Activated CD8-positive, alpha-beta memory T cell treated with anti-CD3 and anti-CD28 coated beads for 48 hours (primary cell): ENCODE measurements around the gene AMBP.

ENCODE experiments used
- DNase-seq, 3 experiments: peaks; one replicate each; pipeline ENCODE4 v3.0.0-alpha.2; 2020; ENCODE audit warnings: low read depth in 2 of 3, low spot score in 2 of 3

AMBP gene

DNA sequence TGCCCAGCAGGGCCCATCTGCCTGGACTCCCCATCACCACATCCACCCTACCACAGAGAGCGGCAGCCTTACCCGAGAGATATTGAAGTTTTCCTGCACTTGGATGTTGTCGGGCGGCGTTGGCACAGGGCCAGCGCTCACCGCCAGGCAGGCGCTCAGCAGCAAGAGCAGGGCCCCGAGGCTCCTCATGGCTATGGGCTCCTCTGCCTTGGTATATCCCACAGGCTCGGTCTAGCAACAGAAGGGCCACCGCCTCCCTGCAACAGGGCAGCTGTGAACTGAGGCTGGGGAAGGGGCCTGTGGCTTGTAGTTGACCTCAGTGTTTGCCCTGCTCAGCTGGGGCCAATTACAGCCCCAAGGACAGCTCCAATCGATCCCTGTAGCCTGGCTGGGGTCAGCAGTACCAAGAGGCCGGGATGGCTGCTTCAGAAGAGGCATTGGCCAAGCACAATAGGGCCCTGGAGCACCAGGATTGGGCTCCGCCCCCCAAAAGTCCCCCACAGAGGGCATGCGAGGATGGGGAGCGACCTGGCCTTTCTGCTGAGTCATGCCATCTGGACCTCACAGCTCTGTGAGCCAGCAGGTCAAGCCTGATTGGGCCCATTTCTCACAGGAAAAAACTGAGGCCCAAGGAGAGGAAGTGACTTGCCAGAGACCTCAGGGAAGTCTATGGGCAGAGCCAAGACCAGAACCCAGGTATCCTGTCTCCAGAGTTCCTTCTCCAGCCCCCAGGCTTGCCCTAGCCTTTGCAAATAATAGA lies at the start of gene AMBP:
AMBP (minus strand) TSS at position 280 of the 760 bp plus-strand sequence; CDS start at position 189, 91 bp downstream.
- no peak for DNase-seq

- no peak for DNase-seq
These were observed 48.4 kb upstream of the AMBP start for GRCh38 chr9:114126247-114127060.

DNA sequence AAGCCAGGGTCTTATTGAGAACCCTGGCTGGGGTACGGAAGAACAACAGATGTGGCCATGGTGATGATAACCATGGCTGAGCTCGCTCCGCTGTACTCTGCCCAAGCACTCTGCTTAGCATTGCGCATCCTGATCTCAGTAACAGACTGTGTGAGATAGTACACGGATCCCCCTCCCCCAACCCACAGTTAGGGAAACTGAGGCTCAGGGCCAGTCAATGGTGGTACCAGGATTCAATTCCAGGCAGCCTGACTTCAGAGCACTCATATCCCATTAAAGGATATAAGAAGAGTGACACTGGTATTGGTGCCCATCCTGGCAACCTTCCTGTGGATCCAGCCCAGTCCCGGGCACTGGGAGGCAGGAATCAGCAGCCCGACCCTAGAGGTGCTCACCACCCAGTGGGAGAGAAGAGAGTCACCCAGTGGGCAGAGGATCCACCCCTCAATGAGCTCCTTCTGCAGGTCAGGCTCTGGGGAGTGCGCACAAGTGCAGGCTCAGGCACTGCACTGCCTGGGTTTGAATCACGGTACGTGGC lies 47.4 kb upstream of the AMBP start:
- no peak for DNase-seq

DNA sequence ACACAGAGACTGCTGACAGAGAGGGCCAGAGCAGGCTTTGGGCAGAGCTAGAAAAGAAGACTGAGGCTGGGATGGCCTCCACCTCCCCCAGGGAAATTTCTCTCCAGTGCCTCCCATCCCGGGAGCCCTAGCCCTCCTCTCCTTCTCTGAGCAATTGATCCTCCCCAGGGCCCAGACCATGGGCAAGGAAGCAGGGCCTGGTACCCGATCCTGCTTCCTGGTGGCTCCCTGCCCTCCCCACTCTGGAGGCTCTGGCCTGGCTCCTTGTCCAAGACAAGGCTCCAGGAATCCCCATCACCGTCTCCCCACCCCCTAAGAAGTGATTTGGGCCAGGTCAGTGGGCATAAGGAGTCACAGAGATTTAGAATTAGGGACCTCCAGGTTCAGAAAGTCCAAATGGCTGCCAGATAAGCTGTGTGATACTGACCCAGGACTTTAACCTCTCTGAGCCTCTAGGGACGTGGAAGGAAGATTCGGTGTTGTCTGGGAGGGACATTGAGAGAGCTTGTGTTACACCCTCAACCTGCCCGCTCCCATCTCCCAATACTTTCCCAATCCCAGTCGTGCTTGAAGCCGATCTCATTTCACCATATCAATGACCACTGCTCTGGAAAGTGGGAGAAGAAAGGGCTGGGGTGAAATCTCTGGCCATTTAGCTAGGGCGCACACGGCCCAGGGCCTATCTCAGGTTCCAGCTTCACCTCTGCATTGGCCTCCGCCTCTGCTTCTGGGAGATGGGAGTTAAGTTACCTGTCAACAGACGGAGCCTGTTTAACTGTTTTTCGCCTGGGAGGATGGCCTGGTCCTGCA lies 46.8 kb upstream of the AMBP start:
- DNase-seq, result no peak

GRCh38 chr9:114124138-114124537 lies 46.0 kb upstream of the AMBP start:
- no peak for DNase-seq

DNA sequence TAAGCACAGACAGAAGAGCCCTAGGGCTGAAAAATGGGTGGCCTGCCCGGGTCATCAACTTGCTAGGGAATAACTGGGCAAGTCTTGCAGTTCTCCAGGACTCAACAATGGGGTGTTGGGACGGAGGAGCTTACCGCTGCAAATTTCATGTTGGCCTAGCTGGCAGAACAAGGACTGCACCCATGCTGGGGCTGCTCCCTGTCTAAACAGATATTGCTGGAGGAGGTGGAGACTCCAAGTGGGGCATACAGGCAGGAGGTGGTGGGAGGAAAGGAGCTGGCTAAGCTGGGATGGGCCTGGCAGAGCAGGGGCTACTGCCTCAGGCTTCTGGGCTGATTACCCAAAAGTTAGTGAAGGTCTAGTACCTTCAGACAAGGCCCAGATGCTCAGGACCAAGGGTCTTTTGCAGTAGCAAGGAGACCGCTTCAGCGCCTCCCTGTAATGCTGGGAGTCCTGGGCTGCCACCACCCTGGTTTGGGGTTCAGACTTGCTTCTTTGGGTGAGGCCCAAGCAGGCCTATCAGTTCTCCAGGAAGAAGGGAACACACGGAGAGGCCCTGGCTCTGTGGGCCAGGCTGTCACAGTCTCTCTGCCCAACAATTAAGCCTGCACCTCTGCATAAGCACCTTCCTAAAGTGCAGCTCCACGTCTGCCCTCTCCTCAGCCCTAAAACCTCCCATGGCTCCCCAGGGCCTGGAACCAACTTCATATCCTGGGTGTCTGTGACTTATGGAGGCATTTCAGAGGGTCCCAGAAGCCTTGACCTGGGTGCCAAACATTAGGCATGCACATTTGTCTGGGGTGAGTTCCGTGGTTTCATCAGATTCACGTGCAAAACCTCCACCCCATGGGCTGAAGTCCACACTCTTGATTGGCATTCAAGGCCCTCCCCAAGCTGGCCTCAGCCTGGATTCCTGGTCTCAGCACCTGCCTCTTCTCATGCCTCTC lies 45.2 kb upstream of the AMBP start:
- no peak for DNase-seq

DNA sequence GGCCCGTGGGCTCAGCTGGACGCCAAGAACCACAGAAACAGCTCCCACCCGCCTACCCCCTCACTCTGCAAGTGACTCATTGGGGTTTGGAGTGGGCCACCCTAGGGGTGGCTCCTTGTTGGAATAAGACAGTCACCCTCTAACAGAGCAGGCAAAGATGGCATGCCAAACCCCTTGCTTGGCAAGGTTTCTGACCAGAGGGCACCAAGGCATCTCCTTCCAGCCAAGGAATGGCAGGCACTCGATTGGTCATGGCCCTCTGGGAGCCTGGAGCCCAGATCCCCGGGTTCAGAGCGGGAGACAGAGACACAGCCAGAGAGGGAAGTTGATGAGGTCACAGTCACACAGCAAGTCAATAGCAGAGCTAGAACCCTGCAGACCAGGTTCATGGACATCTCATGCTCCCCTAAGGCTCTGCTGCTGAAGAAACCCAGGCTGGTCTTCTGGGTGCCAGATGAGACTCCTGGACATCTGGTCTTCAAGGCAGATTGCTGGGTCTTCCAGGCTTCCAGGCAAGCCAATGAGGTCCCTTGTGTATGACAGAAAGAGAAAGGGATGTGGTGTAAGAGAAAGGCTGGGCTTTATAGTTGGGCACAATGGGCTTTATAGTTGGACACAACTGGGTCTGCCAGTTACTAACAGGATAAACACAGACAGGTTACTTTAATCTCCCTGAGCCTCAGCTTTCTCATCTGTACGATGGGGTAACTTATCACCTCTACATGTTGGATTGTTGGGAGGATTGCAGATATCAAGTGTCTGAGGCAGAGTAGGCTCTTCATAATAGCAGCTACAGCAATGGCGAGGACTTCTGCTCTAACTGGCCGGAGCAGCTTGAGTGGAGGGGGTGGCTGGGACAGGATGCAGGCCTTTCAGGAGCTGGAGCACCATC lies 44.3 kb upstream of the AMBP start:
- DNase-seq, result no peak

DNA sequence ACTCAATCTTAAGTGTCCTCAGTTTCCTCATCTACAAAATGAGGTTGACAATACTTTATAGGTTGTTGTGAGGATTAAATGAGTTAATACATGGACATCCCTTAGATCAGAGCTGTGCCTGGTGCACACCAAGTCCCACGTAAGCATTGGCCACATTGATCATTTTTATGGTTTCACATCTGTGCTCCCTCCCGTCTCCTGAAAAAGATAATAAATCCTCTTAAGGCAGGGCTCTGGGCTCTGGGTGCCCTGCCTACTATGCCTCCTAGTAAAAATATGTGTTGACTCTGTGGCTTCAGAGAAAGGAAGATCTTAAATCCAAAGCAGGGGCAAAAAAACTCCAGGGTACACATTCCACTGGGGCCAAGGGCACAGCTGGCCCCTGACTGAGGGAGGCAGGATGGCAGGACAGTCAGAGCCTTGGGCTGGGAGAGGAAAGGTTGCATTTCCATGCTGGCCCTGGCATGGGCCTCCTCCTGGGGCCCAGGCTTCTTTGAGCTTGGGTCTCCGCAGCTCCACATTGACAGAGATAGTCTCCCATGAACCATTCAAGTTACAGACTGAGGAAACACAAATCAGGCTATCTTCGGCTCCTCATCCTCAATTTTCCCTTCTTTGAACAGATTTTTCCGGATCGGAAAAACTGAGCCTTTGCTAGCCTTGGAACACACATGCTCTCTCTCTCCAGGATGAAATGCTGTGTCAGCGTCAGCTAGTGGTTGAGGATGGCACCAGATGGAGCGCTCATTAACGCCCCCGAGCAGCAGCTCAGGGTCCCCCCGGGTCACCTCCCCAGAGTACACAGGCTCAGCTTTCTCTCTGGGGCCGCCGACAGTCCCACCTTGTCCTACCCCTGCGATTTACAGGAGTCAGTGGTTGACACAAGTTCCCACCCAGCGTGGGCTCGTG lies 43.4 kb upstream of the AMBP start:
- DNase-seq, result no peak

DNA sequence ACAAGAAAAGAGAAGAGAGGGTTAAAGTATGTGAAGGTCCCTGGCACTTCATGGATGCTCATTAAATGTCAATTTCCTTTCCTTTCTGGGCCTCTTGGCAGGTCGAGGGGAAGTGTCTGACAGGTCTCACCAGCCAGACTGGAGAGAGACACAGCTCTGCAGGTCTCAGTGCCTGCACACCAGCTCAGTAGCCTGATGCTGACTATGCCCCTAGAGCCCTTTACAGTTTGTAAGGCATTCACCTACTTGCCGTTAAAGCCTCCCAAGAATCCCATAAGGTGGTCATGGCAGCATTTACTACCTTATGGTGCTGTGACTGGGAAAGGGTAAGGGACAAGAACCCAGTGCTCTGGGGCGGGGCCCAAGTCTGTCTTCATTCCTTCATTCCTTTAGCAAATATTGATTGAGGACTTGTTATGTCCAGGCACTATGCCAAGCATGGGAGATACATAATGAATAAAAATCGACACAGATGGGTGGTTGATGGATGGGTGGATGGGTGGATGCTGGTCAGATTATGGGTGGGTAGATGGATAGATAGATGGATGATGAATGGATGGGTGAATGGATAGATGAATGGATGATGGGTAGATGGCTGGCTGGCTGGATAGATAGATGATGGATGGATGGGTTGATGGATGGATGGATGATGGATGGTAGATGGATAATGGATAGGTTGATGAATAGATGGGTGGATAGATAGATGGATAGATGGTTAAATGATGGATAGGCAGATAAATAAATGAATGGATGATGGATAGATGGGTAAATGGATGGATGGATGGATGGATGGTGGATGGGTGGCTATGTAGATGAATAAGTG lies 42.3 kb upstream of the AMBP start:
- DNase-seq, result no peak

GRCh38 chr9:114119242-114120191 lies 41.4 kb upstream of the AMBP start:
- no peak for DNase-seq

DNA sequence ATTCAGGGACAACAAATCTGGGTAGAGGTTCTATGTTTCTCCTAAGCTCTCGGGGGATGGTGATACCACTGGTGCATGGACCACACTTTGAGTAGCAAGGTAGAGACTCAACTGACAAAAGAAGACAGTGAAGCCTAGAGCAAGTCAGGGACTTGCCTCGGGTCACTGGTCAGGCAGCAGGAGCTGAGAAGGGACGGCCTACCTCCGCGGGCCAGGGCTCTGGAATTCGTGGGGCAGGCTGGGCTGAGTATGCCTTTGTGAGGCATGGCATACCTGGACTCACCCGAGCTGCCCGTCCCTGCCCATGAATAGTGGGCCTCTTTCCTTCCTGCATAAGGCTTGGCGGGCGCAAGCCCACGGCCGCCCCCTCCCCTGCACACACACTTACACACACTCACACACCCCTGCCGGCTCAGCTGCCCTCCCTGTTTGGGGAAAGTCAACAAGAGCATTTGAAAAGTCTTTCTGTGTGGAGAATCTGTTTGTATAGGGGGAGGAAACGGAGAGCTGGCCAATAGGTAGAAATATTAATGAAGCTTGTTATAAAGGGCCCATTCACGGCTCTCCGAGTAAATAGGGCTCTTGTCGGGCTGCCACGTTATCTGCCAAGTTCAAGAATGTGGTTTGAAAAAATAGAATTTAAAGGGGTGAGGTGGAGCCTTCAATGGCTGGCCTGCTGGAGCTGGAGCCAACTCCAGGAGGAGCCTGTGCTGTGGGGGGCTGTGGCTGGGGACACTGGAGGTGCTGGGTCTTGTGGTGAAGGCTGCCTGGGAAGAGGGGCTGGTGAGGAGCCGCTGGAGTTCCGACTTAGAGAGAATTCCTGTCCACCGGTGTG lies 40.1 kb upstream of the AMBP start:
- DNase-seq, result no peak

DNA sequence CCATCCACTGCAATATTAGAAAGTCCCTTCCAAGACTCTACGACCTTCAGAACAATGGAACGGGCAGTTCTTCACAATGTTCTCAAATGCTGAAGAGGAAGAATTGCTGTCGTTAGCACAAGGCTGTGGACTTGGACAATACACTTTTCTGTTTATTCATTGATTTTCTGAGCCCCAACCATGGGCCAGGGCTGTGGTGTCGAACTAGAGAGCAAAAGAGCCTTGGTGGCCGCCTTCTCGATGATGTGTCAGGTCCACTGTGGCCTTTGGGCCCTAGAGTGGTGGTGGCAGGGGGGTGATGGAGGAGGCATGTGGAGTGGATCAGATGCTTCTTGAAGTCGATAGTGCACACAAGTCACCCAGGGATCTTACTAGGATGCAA lies 39.5 kb upstream of the AMBP start:
- DNase-seq, result no peak

DNA sequence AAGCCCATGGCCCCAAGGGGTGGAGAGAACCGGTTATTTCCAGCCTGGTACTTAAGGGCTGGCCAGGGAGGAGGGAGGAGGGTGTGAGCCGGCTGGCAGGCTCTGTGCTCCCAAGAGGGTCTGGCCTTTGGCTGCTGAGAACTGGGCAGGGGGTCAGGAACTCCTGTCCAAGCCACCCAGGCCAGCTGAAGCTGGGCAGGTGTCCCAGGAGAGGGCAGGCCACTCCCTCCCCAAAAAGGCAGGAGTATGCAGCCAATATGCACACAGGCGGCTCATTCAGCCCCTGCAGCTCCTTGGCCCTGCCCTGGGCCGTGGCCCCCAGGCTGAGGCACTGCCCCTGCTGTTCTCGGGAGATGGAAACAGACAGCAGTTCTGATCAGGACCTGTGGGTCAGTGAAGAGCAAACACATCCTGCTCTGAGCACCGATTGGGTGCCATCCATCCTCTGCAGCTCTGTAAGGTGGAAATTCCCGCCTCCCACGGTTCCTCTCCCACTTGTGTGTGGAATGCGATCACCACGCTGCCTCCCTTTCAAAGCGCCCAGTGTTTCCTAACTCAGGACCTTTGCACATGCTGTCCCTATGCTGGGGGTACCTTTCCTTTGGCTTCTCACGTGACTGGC lies 38.1 kb upstream of the AMBP start:
- no peak for DNase-seq

DNA sequence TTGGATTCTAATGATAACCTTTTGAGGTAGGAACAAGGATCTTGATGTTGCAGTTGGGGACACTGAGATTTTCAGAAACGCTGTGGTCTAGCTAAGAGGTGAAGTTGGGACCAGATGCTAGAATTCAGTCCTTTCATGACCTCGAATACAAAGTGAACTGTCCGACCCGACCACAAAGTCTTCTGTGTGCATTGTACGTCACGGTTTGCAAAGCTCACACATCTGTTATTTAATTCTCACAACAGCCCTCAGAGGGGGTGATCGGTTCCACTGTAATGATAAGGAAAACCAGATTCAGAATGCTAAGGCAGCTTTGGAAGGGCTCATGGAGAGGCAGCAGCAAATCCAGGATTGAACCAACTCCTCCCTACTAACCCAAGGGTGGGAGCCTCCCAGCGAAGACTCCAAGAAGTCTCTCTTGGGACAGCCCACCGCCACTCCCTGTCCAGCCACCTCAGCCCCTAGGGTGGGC lies 37.6 kb upstream of the AMBP start:
- DNase-seq, result no peak

GRCh38 chr9:114114364-114114763 lies 36.3 kb upstream of the AMBP start:
- DNase-seq, result no peak
